ENCODE data around the gene TSPAN11.

The TSPAN11 gene

DNA sequence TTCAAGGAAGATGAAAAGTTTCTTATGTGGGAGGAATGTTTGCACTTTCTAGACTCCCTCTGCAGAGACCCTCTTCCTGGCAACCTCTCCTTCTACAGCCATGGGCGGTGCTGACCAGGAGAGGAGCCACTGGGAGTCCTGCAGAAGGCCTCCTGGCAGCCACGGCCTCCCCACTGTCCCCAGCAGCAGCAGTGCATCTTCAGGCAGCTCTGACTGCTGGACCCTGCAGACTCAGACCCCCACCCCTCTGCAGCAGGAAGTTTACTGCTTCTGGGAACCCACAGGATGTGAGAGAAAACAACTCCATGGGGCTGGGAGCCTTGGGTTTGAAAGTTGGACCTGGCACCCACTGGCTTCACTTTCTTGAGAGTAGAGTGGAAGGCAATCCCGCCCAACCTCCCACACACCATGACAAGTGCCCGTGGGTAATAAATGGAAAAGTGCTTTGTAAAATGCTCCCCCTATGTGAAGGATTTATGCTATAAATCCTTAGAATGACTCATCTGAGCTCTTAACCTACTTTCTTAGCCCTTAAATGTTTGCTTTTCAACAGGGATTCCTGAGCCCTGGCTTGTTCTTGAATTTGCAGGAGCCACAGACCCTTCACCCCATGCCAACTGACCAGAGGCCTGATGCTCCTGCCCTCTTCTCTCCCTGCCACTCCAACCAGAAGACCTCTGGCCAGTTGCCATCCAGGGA is 109.6 kb downstream of the TSPAN11 start:
- H3K27ac ChIP-seq: no peak overlapping the region
- TF ChIP-seq, protein P1, sequence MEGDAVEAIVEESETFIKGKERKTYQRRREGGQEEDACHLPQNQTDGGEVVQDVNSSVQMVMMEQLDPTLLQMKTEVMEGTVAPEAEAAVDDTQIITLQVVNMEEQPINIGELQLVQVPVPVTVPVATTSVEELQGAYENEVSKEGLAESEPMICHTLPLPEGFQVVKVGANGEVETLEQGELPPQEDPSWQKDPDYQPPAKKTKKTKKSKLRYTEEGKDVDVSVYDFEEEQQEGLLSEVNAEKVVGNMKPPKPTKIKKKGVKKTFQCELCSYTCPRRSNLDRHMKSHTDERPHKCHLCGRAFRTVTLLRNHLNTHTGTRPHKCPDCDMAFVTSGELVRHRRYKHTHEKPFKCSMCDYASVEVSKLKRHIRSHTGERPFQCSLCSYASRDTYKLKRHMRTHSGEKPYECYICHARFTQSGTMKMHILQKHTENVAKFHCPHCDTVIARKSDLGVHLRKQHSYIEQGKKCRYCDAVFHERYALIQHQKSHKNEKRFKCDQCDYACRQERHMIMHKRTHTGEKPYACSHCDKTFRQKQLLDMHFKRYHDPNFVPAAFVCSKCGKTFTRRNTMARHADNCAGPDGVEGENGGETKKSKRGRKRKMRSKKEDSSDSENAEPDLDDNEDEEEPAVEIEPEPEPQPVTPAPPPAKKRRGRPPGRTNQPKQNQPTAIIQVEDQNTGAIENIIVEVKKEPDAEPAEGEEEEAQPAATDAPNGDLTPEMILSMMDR (IDR thresholded peaks at IDR 0.05): no peak
- TF ChIP-seq ZFX (IDR thresholded peaks at IDR 0.05; ENCODE audit: borderline replicate concordance): no peak

DNA sequence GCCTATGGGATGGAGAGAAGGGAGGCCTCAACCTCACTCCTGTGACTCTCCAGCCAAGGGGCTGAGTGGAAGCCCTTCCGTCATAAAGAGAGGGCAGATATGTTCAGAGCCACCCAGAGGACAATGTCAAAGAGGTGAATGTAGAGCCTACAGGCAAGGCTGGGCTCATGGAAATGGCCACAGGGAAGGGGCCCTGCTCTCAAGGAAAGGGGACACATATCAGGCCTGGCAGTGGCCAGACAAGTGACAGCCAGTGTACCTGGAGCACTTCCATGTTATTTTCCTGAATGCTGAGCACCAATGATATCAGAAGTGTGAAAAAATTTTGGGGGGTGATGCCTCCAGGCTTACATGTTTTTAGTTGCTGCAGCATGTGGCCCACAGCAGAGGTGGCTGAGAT is 110.5 kb downstream of the TSPAN11 start:
- TF ChIP-seq ZFX (IDR thresholded peaks at IDR 0.05; ENCODE audit: borderline replicate concordance): no peak
- TF ChIP-seq, protein P1 (IDR thresholded peaks at IDR 0.05): no peak
- H3K27ac ChIP-seq: no peak overlapping the region

DNA sequence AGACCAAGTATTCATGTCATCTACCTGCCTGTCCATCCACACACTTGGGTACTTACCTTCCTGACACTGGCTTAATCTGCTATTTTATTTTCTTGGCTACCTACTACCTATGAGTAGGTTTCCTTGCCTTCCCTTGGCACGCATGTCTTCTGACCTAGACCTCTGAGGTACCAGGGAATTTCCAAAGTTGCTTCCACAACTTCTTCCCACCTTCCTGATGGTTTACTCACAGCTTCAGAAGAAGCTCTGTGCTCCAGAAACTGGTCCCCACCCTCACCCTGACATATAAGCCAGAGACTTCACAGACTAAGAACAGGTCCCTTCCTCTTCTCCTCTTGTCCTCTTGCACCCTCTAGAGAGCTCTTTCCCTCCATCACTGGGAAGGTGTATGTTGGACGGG is 111.4 kb downstream of the TSPAN11 start:
- TF ChIP-seq ZFX (IDR thresholded peaks at IDR 0.05; ENCODE audit: borderline replicate concordance): no peak
- TF ChIP-seq, protein P1 (IDR thresholded peaks at IDR 0.05): no peak

DNA sequence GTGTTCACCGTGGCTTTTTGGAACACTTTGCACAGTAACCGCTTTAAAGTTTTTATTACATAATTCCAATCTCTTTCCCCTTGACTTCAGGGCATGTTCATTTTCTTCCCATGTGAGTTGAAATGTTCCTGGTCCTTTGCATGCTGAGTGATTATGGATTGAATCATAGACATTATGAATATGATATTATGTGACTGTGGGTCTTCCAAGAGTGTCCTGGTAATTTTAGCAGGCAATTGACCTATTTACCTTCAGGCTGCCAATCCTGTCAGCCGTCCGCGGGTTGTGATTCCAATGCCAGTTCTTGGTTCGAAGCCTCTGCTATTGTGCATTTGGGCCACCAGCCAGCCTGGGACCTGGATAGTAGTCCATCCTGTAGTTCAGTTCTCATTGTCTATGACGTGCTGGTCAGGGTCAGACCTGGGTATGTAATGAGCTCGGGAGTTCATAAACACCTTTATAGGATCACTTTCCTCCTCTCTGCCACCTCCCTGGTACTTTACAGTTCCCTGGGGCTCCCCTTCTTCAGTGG is 114.6 kb downstream of the TSPAN11 start:
- no peak overlapping the region for H3K27ac ChIP-seq
- TF ChIP-seq, protein P1 (IDR thresholded peaks at IDR 0.05): no peak
- no peak for TF ChIP-seq ZFX (IDR thresholded peaks at IDR 0.05; ENCODE audit: borderline replicate concordance)

More for the DNA sequence above, 111.4 kb downstream of the TSPAN11 start:
- no peak overlapping the region for H3K27ac ChIP-seq

Measured in 22Rv1 (cell line).